ENCODE results near the gene ADCY2.

DNA sequence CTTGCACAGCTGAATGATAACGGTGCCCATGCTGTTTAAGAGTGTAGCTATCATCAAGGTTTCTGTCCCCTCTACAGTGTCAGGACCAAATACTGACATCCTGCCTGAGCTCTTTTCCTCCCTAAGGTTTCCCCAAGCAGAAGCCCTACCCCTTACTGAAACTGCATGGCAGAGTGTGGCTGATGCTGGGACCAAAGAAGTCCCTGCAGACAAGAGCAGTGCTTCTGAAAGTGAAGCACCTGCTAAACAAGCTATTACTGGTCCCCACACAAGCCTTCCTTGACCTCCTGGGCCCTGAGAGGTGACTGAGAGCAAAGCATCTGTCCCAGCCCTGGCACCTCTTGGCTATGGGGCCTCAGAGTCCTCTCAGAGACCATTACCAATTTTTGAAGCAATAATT lies 398.9 kb downstream of the ADCY2 start:
- TF ChIP-seq, protein P1, sequence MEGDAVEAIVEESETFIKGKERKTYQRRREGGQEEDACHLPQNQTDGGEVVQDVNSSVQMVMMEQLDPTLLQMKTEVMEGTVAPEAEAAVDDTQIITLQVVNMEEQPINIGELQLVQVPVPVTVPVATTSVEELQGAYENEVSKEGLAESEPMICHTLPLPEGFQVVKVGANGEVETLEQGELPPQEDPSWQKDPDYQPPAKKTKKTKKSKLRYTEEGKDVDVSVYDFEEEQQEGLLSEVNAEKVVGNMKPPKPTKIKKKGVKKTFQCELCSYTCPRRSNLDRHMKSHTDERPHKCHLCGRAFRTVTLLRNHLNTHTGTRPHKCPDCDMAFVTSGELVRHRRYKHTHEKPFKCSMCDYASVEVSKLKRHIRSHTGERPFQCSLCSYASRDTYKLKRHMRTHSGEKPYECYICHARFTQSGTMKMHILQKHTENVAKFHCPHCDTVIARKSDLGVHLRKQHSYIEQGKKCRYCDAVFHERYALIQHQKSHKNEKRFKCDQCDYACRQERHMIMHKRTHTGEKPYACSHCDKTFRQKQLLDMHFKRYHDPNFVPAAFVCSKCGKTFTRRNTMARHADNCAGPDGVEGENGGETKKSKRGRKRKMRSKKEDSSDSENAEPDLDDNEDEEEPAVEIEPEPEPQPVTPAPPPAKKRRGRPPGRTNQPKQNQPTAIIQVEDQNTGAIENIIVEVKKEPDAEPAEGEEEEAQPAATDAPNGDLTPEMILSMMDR (conservative IDR thresholded peaks at IDR 0.05; ENCODE audit: low read depth, low read length), result no peak
- no peak for TF ChIP-seq EZH2 (IDR thresholded peaks at IDR 0.05; ENCODE audit: borderline replicate concordance, low read depth, low read length, poor library complexity, severe bottlenecking)
